SK-N-SH (cell line): ENCODE measurements around the gene HSPA1L. TPM values are rescaled to one million over a fixed set of nuclear protein-coding genes. Genes with fewer than 3 reads are reported as not detected.

Source experiments
- CTCF ChIA-PET: fragments of 300-600, 350-600 bp; formaldehyde crosslinking; extraction: SDS; loops from one replicate; lab custom pipeline; 2021; lab: Yijun Ruan, JAX
- POLR2A ChIA-PET: fragments of 350-600 bp; sonication (Branson Sonifier 250); formaldehyde crosslinking; extraction: SDS; loops from one replicate; lab custom pipeline; 2020; ENCODE audit warnings: antibody characterized with exemption, inconsistent platforms; lab: Yijun Ruan, JAX
- DNase-seq: peaks from one replicate; pipeline ENCODE4 v3.0.0; 2012
- H2AFZ ChIP-seq: fragments of 200-600 bp; sonication (generic); 2 replicates; pipeline ENCODE4 v1.8.1; 2016; ENCODE audit warnings: antibody characterized with exemption, mild to moderate bottlenecking, low read depth
- H3F3A ChIP-seq: fragments of 200-600 bp; sonication (generic); replicated peaks from 2 replicates; pipeline ENCODE3; 2016; ENCODE audit warnings: antibody characterized with exemption, mild to moderate bottlenecking; ENCODE audit not compliant: insufficient read depth
- H3K27ac ChIP-seq, 2 experiments: fragments of 200-500 bp in 1 of 2; fragments of 200-600 bp in 1 of 2; sonication (Bioruptor generic) in 1 of 2; sonication (generic), shearing (Covaris generic) in 1 of 2; 2 replicates each; pipeline versions ENCODE4 v1.5.1 to v1.6.1; 2014 to 2016; ENCODE audit warnings: low read depth in 2 of 2, inconsistent platforms in 1 of 2, low read length in 1 of 2, mild to moderate bottlenecking in 1 of 2, mixed read lengths in 1 of 2
- H3K27me3 ChIP-seq: fragments of 200-600 bp; sonication (generic), shearing (Covaris generic); 2 replicates; pipeline ENCODE4 v1.6.1; 2016; ENCODE audit warnings: mixed run types; ENCODE audit not compliant: insufficient read depth
- H3K36me3 ChIP-seq, 2 experiments: fragments of 200-500 bp in 1 of 2; fragments of 200-600 bp in 1 of 2; sonication (Bioruptor generic) in 1 of 2; sonication (generic) in 1 of 2; replicated peaks in 1 of 2; 2 replicates each; pipeline versions ENCODE3 to v1.5.1; 2014 to 2016; ENCODE audit warnings: low read length in 1 of 2, mild to moderate bottlenecking in 1 of 2; ENCODE audit not compliant: insufficient read depth in 2 of 2, control insufficient read depth in 1 of 2
- H3K4me1 ChIP-seq, 2 experiments: fragments of 200-500 bp in 1 of 2; fragments of 200-600 bp in 1 of 2; sonication (Bioruptor generic) in 1 of 2; sonication (generic), shearing (Covaris generic) in 1 of 2; 2 replicates each; pipeline versions ENCODE4 v1.5.1 to v1.6.1; 2014 to 2016; ENCODE audit warnings: low read depth in 1 of 2, low read length in 1 of 2, mixed run types in 1 of 2; ENCODE audit not compliant: insufficient read depth in 2 of 2, control insufficient read depth in 1 of 2
- H3K4me2 ChIP-seq: fragments of 200-600 bp; sonication (generic), shearing (Covaris generic); 2 replicates; pipeline ENCODE4 v1.6.1; 2017; ENCODE audit warnings: mixed run types
- H3K4me3 ChIP-seq, 2 experiments: fragments of 200-500 bp in 1 of 2; fragments of 200-600 bp in 1 of 2; sonication (Bioruptor generic) in 1 of 2; sonication (generic), shearing (Covaris generic) in 1 of 2; 2 replicates each; pipeline versions ENCODE4 v1.5.1 to v1.8.1; 2014 to 2016; ENCODE audit warnings: low read depth in 2 of 2, inconsistent platforms in 1 of 2, low read length in 1 of 2, mild to moderate bottlenecking in 1 of 2, mixed read lengths in 1 of 2, moderate library complexity in 1 of 2
- H3K79me2 ChIP-seq: fragments of 200-600 bp; sonication (generic); 2 replicates; pipeline ENCODE4 v1.8.1; 2017; ENCODE audit warnings: mild to moderate bottlenecking; ENCODE audit not compliant: insufficient read depth
- H3K9ac ChIP-seq: fragments of 200-600 bp; sonication (generic); 2 replicates; pipeline ENCODE4 v1.6.1; 2017; ENCODE audit warnings: mixed run types
- H3K9me2 ChIP-seq: fragments of 200-600 bp; sonication (generic); 2 replicates; pipeline ENCODE4 v1.6.1; 2017; ENCODE audit warnings: mixed run types
- H3K9me3 ChIP-seq: fragments of 200-600 bp; sonication (generic); 2 replicates; pipeline ENCODE4 v1.6.1; 2017; ENCODE audit warnings: mixed run types, mild to moderate bottlenecking, moderate library complexity
- H4K20me1 ChIP-seq: fragments of 200-600 bp; sonication (generic); 2 replicates; pipeline ENCODE4 v1.6.1; 2017; ENCODE audit warnings: mild to moderate bottlenecking, mixed run types; ENCODE audit not compliant: insufficient read depth
- CHD2 ChIP-seq: fragments of 150-350 bp; IDR thresholded peaks from 2 replicates; pipeline ENCODE4 v1.6.1; 2018; ENCODE audit warnings: low read length; ENCODE audit not compliant: partially characterized antibody
- GATA2 ChIP-seq: sonication (generic); formaldehyde crosslinking; IDR thresholded peaks from 2 replicates; pipeline ENCODE4 v1.5.0; 2020; ENCODE audit warnings: mild to moderate bottlenecking, missing genetic modification reagents
- NRF1 ChIP-seq: IDR thresholded peaks from 2 replicates; pipeline ENCODE4 v1.6.1; 2012; ENCODE audit warnings: low read depth, mild to moderate bottlenecking, low read length
- RAD21 ChIP-seq: IDR thresholded peaks from 2 replicates; pipeline ENCODE4 v1.6.1; 2012; ENCODE audit warnings: mild to moderate bottlenecking, low read length
- TCF12 ChIP-seq: IDR thresholded peaks from 2 replicates; pipeline ENCODE4 v1.4.0; 2012
- TEAD4 ChIP-seq: IDR thresholded peaks from 2 replicates; pipeline ENCODE4 v1.4.0; 2012; ENCODE audit warnings: mild to moderate bottlenecking, borderline replicate concordance; ENCODE audit not compliant: insufficient read depth
- WGBS: methylation state at CpG from one replicate; pipeline ENCODE4 v1.1.6; 2017; ENCODE audit warnings: low lambda C conversion rate; 5-methylcytosine and 5-hydroxymethylcytosine counted together
- polyA plus RNA-seq, 3 experiments: library from polyadenylated mRNA; depleted of rRNA; stranded (reverse); fragments of >200 nt; gene quantifications; 2 replicates each; pipeline ENCODE4 v1.2.3, GENCODE V29; 2012
- TF ChIP-seq, protein P1 (sequence below): fragments of 200-600 bp; sonication (generic); IDR thresholded peaks from 2 replicates; pipeline ENCODE4 v1.6.1; 2017; ENCODE audit warnings: antibody characterized with exemption, mild to moderate bottlenecking, moderate library complexity
- TF ChIP-seq, protein P2 (sequence below): IDR thresholded peaks from 2 replicates; pipeline ENCODE4 v1.4.0; 2012; ENCODE audit warnings: low read depth, borderline replicate concordance
- TF ChIP-seq, protein P3 (sequence below): IDR thresholded peaks from 2 replicates; pipeline ENCODE4; 2012

The HSPA1L gene
- polyA plus RNA-seq, 1 of the 3 experiments (the other 2 are of a cell fraction) = 0.69 TPM

DNA sequence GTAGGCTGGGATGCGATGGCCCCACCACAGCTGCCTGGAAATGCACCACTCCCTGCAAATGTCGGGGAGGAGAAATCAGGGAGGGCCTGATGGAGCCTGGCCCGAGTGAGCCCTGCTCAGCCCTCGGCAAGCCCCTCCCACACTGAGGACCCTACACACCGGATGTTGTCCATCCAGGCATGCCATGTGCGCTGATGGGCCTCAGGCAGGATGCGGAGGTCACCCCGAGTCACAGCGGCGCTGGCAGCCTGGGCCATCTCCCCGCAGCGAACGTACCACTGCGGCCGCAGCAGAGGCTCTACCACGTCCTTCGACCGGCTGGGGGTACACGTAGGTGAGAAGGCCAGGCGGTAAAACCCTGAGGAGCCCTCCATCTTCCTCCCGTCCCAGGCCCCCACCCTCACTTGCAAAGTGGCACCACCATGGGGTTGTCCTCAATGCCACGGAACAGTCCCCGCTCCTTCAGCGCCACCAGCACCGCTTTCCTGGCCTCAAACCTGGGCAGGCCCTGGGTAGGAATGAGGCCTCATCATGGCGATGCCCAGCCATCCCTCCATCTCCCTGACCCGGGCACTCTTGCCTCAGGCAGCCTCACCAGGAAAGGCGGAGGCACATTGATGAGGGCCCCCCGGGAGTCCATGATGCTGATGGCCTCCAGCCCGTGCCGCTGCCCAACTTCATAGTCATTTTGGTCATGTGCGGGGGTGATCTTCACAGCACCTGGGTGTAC, 32.8 kb downstream of the HSPA1L start:
- peaks cover 3% of the 10 kb centered on the region for H3F3A ChIP-seq
- H3K4me2 ChIP-seq = no peak overlapping the region
- H3K79me2 ChIP-seq = 0 out of 2 replicates have a peak, but pooled peaks cover 4% of the 10 kb centered on the region
- H3K9ac ChIP-seq = no peak overlapping the region
- H3K36me3 ChIP-seq = peaks cover 14 to 65% of the 10 kb centered on the region in 2 experiments
- ChIA-PET POLR2A (interaction anchor here (1.2 kb wide), 1 partner anchor 13 kb away, joined by 3 read pairs; no protein-coding TSS in a partner anchor), CTCF (interaction anchor here (1.0 to 1.8 kb wide), 2 partner anchors 9 kb away, joined by 3 to 6 read pairs; no protein-coding TSS in a partner anchor)
- H2AFZ ChIP-seq = no peak overlapping the region
- H3K27ac ChIP-seq = no peak overlapping the region
- H3K27me3 ChIP-seq = no peaks in the 10 kb centered on the region
- DNase-seq = no peak
- no peaks in the 10 kb centered on the region for H3K9me3 ChIP-seq
- peaks cover 2 to 3% of the 10 kb centered on the region in 2 experiments; a peak in 2 of 4 replicates for H3K4me1 ChIP-seq
- TF ChIP-seq TCF12 (no peak), TEAD4 (no peak), CHD2 (no peak), RAD21 (no peak), NRF1 (no peak), GATA2 (CRISPR knock-in tag) (no peak)
- TF ChIP-seq, protein P1, sequence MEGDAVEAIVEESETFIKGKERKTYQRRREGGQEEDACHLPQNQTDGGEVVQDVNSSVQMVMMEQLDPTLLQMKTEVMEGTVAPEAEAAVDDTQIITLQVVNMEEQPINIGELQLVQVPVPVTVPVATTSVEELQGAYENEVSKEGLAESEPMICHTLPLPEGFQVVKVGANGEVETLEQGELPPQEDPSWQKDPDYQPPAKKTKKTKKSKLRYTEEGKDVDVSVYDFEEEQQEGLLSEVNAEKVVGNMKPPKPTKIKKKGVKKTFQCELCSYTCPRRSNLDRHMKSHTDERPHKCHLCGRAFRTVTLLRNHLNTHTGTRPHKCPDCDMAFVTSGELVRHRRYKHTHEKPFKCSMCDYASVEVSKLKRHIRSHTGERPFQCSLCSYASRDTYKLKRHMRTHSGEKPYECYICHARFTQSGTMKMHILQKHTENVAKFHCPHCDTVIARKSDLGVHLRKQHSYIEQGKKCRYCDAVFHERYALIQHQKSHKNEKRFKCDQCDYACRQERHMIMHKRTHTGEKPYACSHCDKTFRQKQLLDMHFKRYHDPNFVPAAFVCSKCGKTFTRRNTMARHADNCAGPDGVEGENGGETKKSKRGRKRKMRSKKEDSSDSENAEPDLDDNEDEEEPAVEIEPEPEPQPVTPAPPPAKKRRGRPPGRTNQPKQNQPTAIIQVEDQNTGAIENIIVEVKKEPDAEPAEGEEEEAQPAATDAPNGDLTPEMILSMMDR = no peak
- TF ChIP-seq, protein P2, sequence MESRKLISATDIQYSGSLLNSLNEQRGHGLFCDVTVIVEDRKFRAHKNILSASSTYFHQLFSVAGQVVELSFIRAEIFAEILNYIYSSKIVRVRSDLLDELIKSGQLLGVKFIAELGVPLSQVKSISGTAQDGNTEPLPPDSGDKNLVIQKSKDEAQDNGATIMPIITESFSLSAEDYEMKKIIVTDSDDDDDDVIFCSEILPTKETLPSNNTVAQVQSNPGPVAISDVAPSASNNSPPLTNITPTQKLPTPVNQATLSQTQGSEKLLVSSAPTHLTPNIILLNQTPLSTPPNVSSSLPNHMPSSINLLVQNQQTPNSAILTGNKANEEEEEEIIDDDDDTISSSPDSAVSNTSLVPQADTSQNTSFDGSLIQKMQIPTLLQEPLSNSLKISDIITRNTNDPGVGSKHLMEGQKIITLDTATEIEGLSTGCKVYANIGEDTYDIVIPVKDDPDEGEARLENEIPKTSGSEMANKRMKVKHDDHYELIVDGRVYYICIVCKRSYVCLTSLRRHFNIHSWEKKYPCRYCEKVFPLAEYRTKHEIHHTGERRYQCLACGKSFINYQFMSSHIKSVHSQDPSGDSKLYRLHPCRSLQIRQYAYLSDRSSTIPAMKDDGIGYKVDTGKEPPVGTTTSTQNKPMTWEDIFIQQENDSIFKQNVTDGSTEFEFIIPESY = no peak
- TF ChIP-seq, protein P3, sequence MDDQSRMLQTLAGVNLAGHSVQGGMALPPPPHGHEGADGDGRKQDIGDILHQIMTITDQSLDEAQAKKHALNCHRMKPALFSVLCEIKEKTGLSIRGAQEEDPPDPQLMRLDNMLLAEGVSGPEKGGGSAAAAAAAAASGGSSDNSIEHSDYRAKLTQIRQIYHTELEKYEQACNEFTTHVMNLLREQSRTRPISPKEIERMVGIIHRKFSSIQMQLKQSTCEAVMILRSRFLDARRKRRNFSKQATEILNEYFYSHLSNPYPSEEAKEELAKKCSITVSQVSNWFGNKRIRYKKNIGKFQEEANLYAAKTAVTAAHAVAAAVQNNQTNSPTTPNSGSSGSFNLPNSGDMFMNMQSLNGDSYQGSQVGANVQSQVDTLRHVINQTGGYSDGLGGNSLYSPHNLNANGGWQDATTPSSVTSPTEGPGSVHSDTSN = no peak
- no peaks in the 10 kb centered on the region for H3K9me2 ChIP-seq
- WGBS = 91% methylated on average over 14 of the region's 32 CpGs
- no peaks in the 10 kb centered on the region for H4K20me1 ChIP-seq
- H3K4me3 ChIP-seq = no peak overlapping the region
